Thoracic aorta (tissue), 2 donors: Measurements from ENCODE around the gene SPON1. TPM values are rescaled to one million over a fixed set of nuclear protein-coding genes. Genes with fewer than 3 reads are reported as not detected.
A peak's percentile ranks its signal among the peaks of the same experiment; 100 is the strongest.

ENCODE experiments used
- ATAC-seq: fragments of 150-250 bp; one replicate; pipeline ENCODE4 v1.8.0; 2017; ENCODE audit warnings: low read depth; ENCODE audit not compliant: insufficient number of reproducible peaks, low FRiP score
- DNase-seq: peaks from one replicate; pipeline ENCODE4 v3.0.0-alpha.2; 2020; ENCODE audit warnings: low spot score
- H3K27ac ChIP-seq, 2 donors: fragments of 200-600 bp; sonication (generic); 1 replicate in 1 of 2; 2 replicates in 1 of 2; pipeline ENCODE4 v1.5.1; 2016; ENCODE audit warnings: mild to moderate bottlenecking in 2 of 2, moderate library complexity in 2 of 2
- H3K27me3 ChIP-seq: fragments of 200-600 bp; sonication (generic); replicated peaks from 2 replicates; pipeline ENCODE4 v1.6.0; 2016; ENCODE audit warnings: mild to moderate bottlenecking; ENCODE audit not compliant: insufficient read depth
- H3K36me3 ChIP-seq: fragments of 200-600 bp; sonication (generic); one replicate; pipeline ENCODE4 v1.5.1; 2016
- H3K4me1 ChIP-seq, 2 donors: fragments of 200-600 bp; sonication (generic); 1 replicate in 1 of 2; 2 replicates in 1 of 2; pipeline versions ENCODE4 v1.5.1 to v1.6.0; 2016; ENCODE audit warnings: low read depth in 2 of 2, mild to moderate bottlenecking in 1 of 2; ENCODE audit not compliant: control insufficient read depth in 1 of 2
- H3K4me3 ChIP-seq: fragments of 200-600 bp; sonication (generic); 2 replicates; pipeline ENCODE4 v1.5.1; 2016; ENCODE audit warnings: mild to moderate bottlenecking
- H3K9me3 ChIP-seq: fragments of 200-600 bp; sonication (generic); 2 replicates; pipeline ENCODE4 v1.5.1; 2016
- CTCF ChIP-seq: fragments of 200-600 bp; sonication (generic); IDR thresholded peaks from one replicate; pipeline ENCODE4 v1.5.1; 2019; ENCODE audit warnings: antibody characterized with exemption
- total RNA-seq, 2 donors: library from RNA; depleted of rRNA; stranded (reverse); fragments of >200 nt; gene quantifications; one replicate each; pipeline versions ENCODE4 v1.1.0 to v1.2.3, GENCODE V29; 2016

The SPON1 gene
- total RNA-seq, 2 donors from 2014 or later, result 20.6 to 48.5 TPM

DNA sequence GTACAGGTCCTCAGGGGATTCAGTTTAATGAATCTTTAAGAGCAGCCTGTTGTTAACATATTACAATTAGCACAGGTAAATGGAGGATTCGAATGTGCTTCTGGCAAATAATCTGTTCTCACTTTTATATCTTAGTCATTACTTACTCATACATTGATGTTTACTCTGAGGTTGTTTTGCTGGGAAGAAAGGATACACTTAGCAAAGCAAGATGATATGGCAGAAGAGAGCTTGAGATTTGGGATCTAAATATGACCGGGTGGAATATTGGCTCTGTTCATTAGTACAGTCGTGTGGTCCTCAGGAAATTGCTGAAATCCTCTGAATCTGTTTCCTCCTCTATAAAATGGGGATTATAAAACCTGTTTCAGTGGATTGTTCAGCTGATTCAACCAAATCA lies 59.7 kb downstream of the SPON1 start:
- H3K36me3 ChIP-seq, result no peaks in the 10 kb centered on the region
- H3K9me3 ChIP-seq, result no peaks in the 10 kb centered on the region
- TF ChIP-seq CTCF, result no peak
- DNase-seq (no peak), ATAC-seq (no peak)
- no peak overlapping the region for H3K4me3 ChIP-seq
- H3K27me3 ChIP-seq, result no peaks in the 10 kb centered on the region
- peaks cover 0 to 26% of the 10 kb centered on the region in 2 donors for H3K4me1 ChIP-seq
- H3K27ac ChIP-seq, result no peak overlapping the region

DNA sequence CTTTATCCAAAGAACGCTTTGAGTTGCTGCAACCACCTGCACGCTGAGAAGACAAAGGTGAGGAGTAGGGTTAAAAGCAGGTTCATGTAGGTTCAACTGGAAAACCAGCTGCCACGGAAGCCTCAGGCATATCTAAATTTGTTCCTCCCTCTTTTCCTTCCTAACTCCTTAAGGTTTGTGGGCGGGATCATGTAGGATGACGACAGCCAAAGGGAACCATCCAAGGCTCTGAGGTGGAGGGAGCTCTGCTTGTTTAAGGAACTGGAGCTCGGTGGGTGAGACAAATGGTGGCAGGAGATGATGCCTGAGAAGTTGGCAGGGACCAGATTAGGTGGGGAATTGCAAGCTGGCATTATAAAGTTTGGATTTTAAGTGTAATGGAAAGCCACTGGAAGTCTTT lies 60.3 kb downstream of the SPON1 start:
- no peak for DNase-seq
- Histone ChIP-seq H3K27me3 (no peaks in the 10 kb centered on the region), H3K27ac (no peak overlapping the region), H3K36me3 (no peaks in the 10 kb centered on the region), H3K4me1 (peaks cover 0 to 23% of the 10 kb centered on the region in 2 donors), H3K4me3 (no peak overlapping the region), H3K9me3 (no peaks in the 10 kb centered on the region)
- ATAC-seq, result no peak
- no peak for TF ChIP-seq CTCF

- Histone ChIP-seq H3K9me3 (no peaks in the 10 kb centered on the region), H3K36me3 (no peaks in the 10 kb centered on the region), H3K4me1 (peaks cover 9 to 44% of the 10 kb centered on the region in 2 donors), H3K27me3 (no peaks in the 10 kb centered on the region), H3K4me3 (no peak overlapping the region), H3K27ac (no peak overlapping the region)
- TF ChIP-seq CTCF, result no peak
- ATAC-seq (no peak), DNase-seq (no peak)
These were observed 64.4 kb downstream of the SPON1 start for GRCh38 chr11:14026961-14027360.

DNA sequence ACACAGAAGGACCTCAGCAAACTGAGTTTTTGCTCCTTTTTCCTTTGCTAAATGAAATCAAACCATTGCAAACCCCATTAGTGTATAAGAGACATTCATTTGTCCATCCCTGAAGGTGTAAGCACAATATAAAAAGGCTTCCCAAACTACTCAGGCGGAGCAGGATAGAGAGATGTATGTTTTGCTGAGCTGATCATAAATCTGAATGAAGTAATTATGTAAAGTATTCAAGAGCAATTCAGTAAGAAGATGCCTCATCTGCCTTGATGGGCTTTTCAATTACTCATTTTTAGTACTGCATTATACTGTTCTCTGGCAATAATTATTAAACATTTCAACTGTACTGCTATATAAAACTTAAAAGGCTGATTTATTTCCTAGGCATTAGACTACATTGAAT lies 65.0 kb downstream of the SPON1 start:
- no peak for TF ChIP-seq CTCF
- no peaks in the 10 kb centered on the region for H3K36me3 ChIP-seq
- DNase-seq (no peak), ATAC-seq (no peak)
- H3K4me1 ChIP-seq, result peaks cover 9 to 44% of the 10 kb centered on the region in 2 donors
- no peaks in the 10 kb centered on the region for H3K9me3 ChIP-seq
- no peaks in the 10 kb centered on the region for H3K27me3 ChIP-seq
- no peak overlapping the region for H3K27ac ChIP-seq
- H3K4me3 ChIP-seq, result no peak overlapping the region

GRCh38 chr11:14029440-14029839 lies 66.9 kb downstream of the SPON1 start:
- Histone ChIP-seq H3K4me1 (peaks cover 9 to 44% of the 10 kb centered on the region in 2 donors), H3K36me3 (no peaks in the 10 kb centered on the region), H3K27ac (peak overlapping the region; percentile 76), H3K9me3 (no peaks in the 10 kb centered on the region), H3K27me3 (no peaks in the 10 kb centered on the region), H3K4me3 (no peak overlapping the region)
- ATAC-seq, result no peak
- DNase-seq, result no peak
- no peak for TF ChIP-seq CTCF
